Urothelium cell line (cell line): ENCODE results near the gene CCDC9B.

Source experiments
- DNase-seq: peaks from one replicate; pipeline ENCODE4 v3.0.0; 2011; ENCODE audit warnings: low spot score, mixed read lengths
- FAIRE-seq: peaks from 2 replicates; lab custom pipeline; 2011; peaks lifted over from hg19 to GRCh38; lab: Jason Lieb, UNC

Gene CCDC9B

DNA sequence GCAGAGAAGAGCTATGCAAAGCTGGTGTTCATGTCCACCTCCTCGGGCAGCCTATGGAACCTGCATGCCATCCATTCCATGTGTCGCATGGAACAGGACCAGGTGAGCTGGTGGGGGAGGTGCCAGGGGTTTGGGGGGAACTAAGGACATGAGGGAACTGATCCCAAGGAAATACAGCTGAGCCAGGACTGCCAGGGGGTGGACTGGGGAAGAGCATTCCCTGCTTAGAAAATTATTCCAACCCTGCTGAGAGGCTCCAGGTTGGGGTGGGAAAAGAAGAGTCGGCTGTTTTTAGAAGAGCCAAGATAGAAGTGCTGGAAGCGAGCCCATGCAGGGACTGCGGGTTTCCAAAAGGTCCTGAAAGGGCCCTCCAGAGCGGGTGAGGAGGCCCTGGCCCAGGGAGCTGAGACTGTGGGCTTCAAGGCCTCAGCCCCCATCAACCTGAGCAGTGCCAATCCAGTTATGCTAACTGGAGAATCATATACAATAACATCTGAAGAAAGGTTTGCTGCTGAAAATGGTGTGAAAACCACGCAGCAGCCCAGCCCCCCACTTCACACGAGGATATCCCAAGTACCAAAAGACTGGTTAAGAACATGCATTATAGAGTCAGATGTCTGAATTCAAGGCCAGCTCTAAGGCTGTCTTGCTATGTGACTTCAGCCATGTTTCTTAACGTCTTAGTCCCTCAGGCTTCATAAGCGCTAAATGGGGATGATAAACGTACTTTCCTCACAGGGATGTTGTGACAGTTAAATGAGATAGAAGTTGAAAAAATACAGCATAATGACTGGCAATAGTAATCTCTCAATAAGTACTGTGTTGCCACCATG lies 25.1 kb upstream of the CCDC9B start:
- FAIRE-seq (no peak), DNase-seq (no peak)

DNA sequence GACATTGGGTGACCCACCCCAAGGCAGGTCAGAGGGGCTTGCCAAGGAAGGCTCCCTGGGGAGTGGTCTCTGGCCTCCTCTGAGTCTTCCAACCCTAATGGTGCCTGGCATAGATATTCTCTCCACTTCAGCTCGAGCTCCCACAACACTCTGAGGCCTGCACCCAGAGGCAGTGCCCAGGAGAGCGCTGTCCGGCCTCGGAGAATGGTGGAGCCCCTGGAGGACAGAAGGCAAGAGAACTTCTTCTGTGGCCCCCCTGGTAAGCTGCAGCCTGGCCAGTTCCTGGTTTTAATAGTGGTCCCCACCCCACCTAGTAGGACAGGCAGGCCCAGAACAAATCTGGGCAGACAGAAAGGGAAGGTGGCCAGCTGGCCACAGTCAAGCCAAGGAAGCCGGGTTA lies 24.3 kb upstream of the CCDC9B start:
- no peak for DNase-seq
- FAIRE-seq, result no peak

DNA sequence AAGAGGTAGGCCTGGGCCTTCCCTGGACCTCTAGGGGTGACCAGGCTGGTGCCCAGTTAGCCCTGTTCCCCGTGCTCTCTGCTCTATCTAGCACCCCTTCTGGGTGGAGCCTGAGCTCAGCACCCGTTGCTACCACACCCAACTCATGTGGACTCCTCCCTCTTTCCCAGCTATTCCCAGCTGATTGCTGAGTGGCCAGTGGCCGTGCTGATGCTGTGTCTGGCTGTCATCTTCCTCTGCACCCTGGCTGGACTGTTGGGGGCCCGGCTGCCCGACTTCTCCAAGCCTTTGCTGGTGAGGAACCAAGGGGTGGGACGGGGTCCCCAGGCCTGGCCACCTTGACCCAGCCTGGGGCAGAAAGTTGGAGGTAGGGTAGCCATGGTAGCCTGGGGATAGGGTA lies 23.5 kb upstream of the CCDC9B start:
- FAIRE-seq, result no peak
- DNase-seq, result no peak

DNA sequence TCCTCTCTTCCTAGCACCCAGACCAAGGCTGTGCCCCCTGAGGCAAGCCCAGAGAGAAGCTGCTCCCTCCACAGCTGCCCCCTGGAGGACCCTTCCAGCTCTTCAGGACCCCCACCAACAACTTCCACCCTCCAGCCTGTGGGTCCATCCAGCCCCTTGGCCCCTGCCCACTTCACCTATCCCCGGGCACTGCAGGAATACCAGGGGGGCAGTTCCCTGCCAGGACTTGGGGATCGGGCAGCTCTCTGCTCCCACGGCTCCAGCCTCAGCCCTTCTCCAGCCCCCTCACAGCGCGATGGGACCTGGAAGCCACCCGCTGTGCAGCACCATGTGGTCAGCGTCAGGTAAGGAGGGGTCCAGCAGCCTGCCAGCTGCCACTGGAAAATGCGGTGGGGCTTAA lies 22.9 kb upstream of the CCDC9B start:
- DNase-seq, result no peak
- FAIRE-seq, result no peak

DNA sequence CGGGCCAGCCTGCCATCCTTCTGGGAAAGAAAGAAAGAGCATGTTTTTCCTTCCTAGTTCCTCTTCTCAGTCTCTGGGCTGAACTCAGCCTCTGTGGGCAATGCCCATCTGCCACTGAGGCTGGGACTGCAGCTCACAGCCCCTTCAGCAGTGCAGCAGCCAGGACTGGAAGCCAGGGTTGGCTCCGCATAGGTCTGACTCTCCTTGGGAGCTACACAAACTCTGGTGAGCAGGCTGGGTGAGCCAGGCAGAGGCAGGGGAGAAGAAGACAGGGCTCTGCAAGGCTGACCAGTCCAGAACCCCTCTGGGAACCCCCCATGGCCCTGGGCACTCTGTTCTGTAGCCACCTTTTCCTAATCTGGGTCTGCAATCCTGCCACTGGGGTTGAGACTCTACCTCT lies 20.9 kb upstream of the CCDC9B start:
- no peak for DNase-seq
- FAIRE-seq, result no peak

DNA sequence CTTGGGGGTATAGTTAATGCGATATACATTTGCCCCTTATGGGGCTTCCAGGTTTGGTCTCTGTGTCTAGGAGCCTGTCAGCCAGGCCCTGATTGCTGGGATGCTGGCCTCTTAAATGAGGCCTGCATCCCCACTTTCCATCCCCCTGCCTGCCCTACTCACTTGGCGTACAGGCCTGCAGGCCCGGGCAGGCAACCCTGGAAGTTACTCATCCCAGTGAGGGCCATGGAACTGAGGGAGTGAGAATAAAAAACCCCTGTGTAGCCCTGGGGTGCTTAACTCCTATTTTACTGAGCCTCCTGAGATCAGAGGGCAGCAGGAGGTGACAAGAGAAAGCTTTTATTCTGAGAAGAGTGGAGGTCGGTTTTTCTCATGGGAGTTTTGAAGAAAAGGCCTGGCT lies 19.3 kb upstream of the CCDC9B start:
- DNase-seq, result no peak
- FAIRE-seq, result no peak

DNA sequence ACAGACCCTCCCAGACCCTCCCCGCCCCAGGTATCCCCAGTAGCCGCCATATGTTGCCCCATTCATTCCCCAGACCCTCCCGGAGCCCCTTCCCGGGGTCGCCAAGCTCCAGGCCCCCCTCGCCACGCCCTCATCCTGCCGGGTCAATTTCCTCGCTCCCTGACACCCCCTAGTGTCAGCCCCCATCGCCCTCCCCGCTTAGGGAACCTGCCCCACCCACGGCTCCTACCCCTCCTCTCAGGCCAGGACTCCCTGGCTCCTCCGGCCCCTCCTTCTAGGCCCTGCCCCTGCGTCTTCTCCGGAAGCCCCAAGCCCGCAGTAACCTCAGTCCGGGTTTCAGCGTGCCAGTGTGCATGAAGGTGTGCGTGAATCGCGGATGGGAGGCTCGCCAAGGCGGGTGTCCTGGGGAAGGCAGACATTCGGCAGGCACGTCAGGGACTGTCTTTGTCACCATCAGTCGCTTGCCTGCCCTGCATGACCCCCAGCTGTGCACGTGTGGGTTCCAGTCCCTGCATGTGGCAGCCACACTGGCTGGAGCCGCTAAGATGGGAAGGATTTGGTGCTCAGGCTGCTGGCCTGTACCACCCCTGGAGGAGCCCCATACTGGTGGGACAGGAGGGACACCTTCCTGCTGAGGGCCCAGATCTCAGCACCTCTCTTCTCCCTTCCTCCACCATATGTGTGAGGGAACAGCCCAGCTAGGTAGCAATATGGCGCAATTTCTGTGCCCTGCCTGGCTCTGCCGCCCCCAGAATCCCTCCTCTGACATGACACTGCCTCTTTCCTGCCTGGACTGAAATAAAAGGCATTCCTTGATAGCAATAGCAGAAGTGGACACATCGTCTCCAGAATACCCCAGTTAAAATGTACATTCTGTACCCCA lies 18.0 kb upstream of the CCDC9B start:
- DNase-seq (peak; percentile 62), FAIRE-seq (no peak)

DNA sequence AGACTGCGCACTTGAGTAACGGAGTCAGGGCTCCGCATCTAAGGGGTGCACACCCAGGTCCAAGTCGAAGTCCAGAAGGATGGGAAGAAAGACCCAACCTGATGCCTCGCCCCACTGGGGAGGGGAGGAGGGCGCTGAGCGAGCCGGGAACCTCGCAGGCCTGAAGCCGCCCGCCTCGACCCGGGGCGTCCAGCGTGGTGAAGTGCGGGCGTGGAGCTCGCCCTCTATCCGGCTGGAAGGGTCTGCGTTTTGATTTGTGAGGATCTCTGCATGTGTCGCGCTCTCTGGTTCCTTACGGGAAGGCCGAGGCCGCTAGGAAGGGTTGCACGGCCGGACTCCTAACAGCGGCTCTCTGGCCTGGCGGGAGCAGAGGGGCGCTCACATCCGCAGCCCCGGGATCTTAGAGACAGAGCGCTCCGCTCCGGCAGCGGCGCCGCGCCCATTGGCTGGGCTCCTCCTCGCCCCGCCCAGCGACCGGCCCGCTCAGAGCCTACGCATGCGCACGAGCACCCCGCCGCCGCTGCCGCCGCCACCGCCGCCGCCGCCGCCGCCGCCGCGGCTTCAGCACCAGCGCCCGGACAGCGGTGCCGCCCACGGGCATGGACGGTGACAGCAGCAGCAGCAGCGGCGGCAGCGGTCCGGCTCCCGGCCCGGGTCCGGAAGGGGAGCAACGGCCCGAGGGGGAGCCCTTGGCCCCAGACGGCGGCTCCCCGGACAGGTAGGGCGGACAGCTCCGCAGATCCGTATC lies 17.2 kb upstream of the CCDC9B start, which contains the start of gene DISP2:
DISP2 (plus strand) TSS at position 497 of the 748 bp plus-strand sequence; CDS start at position 600, 103 bp downstream.
- peak; percentile 98 for DNase-seq
- FAIRE-seq, result no peak

DNA sequence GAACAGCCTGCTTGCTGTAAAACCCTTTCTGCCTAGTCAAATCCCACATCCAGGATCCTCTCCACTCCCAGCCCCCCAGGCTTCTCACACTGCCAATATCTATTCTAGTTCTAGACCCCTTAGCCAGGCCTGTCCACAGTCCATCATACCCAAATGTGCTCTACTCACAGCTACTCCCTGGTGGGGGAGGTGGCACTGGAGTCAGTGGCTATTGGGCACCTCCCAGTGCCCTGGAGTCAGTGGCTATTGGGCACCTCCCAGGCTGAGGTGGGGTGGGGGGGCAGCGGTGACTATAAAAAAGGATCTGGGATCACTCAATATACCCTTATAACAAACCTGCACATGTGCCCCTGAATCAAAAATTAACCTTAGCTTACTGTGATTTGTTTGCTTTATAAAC lies 16.5 kb upstream of the CCDC9B start:
- no peak for DNase-seq
- no peak for FAIRE-seq

DNA sequence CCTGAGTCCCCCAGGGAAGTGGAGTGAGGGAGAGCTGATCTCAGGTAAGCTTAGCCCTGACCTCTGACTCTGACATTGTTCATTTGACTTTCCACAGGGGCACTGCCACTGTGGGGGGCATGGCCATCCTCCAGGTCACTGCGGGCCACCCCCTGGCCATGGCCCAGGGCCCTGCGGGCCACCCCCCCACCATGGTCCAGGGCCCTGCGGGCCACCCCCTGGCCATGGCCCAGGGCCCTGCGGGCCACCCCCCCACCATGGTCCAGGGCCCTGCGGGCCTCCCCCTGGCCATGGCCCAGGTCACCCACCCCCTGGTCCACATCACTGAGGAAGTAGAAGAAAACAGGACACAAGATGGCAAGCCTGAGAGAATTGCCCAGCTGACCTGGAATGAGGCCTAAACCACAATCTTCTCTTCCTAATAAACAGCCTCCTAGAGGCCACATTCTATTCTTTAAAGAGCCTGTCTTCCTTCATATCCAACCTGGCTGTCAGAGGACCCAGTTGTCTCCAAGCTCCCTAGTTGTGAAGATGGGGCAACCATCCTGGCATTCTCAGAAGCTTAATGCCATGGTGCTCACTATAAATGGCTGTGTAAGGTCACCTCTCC lies 15.3 kb upstream of the CCDC9B start:
- DNase-seq (no peak), FAIRE-seq (no peak)

DNA sequence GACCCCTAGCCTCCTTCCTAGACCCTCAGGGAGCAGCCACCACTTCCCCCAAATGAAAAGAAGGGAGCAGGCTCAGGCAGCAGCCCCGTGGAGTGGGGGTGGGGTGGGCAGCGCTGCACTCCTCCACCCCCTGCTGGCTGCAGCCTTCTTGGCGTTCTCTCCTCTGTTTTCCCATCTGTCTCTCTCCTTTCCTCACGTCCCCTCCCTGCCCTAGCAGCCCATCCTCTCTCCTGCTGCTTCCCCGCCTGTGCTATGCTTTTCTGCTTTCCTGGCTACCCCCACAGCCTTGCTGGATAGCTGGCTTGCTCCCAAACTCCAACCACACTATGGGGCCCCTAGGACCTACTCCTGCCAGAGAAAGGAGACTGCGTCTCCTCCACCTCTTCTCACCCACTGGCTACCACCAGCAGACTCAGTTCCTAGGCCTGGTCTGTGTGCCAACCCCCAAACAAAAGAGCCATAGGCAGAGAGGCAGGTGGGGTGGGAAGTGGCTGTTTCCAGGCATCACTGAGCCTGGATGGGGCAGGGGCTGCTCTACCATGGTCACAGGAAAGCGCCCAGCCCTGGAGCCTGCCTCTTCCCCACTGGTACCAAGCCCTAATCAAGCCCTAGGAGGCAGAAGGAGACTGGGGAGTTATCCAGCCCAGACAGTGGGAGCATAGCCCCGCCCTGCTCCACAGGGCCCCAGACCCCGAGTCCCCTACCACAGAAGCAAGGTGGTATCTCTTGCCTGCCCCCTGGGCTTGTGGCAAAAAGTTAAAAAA lies 13.9 kb upstream of the CCDC9B start:
- no peak for FAIRE-seq

DNA sequence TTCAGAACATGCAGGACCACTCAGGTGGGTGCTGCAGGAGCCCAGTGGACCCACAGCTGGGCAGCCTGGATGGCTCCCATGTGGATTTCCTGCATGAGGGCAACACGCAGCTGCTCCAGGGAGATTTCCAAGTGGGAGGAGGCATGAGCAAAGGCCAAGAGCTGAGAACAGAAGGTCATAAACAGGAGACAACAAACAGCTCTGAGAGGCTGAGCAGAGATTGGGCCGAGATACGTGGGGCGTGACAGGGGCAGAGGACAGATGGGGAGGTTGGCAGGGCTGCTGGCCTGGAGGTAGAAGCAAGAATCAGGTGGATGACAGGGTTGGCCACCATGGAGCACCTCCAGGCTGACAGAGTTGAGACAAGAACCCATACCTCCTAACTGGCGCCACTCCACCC lies 13.0 kb upstream of the CCDC9B start:
- FAIRE-seq (no peak), DNase-seq (no peak)

More for the DNA sequence above, 13.9 kb upstream of the CCDC9B start:
- peak; percentile 67 for DNase-seq

DNA sequence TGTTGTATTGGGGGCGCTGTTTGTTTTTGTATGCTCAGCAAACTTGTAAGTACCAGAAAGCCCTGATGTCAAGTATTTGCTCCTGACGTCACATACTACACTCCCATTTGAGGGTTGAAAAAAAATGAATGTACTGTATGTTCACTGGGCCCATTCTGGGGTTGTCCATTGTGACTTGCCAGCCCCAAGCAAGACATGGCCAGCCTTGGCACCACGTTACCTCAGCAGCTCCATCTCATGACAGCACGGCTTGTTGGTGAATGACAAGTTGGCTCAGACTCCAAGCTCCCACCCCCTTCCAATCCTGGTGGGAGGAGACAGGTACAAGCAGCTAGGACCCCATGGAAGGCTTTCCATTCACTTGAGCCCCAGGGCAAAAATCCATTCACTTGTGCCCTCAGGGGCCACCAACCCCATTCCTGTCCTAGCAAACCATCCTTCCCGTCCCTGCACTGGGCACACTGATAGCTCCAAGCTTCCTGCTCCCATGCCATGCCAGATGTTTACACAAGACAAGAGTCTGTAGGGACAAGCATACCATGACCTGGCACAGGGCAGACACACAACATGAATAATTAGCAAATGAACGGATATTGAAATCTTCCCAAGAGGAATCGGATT lies 11.7 kb upstream of the CCDC9B start:
- FAIRE-seq, result no peak
- no peak for DNase-seq

DNA sequence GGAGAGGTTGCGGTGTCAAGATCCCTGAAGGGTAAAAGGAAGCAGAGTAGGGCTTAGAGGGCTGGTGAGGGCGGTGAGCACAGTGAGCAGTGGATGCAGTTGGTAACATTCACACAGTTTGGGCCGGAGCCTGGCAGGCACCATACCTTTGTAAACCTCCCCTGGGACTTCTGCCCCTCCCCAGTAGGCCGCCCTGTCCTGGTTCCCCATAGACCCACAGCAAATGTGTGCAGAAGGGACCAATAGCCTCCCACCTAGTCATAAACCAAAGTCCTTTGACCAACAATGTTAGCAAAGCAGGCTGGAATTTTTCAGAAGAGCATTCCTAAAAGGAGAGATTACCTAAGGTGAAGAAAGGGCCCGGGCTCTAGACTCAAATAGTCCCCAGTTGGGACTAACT lies 8.4 kb upstream of the CCDC9B start:
- DNase-seq (no peak), FAIRE-seq (no peak)

DNA sequence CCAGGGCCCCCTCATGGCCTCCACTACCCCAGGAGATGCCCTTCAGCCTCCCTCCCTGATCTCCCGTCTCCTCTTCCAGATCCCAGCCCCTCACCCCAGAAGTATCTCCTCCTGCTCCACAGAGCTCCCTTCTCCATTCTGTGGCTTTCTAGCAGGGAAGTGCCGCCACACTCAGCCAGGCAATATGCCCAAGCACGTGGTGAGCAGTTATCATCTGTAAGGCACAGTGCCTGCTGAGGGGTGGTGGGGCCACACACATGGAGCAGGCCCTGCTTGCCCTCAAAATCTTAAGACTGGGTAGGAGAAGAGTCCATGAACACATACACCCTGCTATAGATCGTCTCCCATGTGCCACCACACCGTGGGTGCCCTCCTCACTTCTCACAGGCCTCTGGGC lies 7.7 kb upstream of the CCDC9B start:
- no peak for FAIRE-seq
- no peak for DNase-seq

DNA sequence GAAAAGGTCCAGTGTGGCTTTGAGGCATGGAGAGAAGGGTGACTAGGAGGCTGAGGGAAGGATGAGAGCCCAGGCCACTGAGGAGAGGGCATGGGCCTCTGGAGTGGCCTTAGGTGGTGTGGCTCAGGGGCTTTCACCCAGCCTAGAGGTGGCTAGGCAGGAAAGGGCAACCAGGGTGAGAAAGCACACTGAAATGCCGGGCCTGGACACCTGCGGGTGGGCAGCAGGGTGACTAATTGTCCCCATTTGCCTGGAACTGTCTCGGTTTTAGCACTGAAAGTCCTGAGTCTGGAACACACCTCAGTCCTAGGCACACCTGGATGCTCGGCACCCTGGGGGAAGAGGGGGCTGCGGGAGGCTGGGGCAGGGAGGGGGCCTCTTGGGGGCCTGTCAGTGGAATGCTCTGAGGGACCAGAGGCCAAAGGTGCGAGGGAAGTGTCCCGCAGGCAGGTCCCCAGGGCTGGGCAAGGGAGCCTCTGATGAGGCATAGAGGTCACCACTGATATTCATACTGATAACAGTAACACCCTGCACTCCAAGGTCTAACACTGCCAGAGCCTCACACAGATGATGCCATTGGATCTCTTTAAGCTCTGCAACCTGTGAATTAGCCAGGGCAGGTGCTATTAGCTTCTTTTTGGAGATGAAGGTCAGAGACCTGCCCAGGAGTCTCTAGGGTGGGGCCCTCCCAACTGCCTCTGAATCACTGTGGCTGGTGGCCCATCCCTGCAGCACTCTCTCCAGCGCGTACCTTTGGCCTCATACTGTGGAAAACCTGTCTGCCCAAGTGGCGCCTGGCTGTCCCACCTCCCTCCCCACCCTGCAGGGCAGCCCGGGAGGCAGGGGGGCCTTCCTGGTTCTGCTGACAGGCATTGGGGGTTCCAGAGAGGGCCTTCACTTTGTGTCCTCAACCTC lies 7.1 kb upstream of the CCDC9B start:
- FAIRE-seq (no peak), DNase-seq (no peak)

DNA sequence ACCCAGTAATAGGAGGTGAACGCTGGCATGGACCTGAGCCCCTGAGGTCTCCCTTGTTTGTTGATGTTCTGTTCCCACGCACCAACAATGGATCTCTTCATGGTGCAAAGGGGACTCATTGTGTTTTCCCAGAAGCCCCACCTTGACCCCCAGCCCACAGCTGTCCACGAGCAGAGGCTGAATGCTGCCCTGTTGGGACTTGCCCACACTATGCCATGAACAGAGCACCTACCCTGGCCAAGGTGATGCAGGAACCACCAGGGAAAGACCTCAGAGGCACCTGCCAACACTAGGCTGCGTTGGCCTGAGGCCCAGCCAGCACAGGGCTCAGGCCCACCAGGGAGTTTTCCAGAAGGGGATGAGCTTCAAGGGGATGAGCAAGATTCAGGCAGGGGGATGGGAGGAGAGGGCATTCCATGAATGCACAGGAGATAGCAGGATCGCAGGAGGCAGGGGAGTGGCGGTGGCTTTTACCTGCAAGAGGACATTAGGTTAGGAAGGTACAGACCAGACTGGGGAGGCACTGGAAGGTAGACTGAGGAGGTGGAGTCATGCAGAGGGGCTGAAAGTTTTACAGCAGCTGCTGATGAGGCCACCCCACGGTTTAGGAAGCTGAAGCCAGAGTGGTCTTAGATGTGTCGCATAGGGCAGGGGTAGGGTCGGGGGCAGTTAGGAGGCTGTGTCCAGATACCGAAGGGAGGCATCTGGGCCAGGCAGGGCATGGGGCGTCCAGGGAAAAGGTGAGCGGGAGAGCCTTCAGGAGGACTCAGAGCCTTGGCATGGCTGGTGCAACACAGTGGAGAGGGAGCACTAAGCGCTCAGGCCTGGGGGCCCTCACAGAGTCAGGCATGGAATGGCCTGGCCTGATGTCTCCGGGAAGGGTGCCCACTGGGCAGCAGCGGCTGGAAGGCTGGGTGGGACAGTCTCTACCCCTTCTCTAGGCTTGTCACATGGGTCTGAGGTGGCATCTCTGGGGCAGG lies 6.1 kb upstream of the CCDC9B start:
- DNase-seq (no peak), FAIRE-seq (no peak)
